NCI-H748 (cell line): Measurements from ENCODE around the gene CDA.

Source experiments
- DNase-seq: peaks from one replicate; lab custom pipeline; 2025; ENCODE audit not compliant: unreplicated experiment; lab: John Stamatoyannopoulos, UW

CDA gene

DNA sequence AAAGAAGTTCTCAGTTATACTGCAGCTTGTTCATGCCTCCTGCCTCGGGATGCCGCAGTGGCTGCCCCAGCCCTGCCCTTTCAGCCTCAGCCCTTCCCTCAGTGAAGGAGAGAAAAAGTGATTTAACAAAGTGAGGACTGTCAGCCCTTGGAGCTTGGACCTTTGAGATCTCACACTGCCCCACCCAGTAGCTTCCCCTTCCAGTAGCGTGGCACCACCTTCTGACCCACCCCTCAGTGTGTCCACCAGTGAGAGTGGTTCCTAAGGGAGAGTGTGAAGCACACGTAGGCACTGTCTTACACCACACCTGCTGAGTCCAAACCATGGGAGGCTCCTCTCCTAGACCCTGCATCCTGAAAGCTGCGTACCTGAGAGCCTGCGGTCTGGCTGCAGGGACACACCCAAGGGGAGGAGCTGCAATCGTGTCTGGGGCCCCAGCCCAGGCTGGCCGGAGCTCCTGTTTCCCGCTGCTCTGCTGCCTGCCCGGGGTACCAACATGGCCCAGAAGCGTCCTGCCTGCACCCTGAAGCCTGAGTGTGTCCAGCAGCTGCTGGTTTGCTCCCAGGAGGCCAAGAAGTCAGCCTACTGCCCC, at the start of gene CDA:
Gene CDA, plus strand, starts transcription at position 464 of the 592 bp plus-strand sequence. Its CDS starts 33 bp downstream, at position 497.
- peak; percentile 29 for DNase-seq

DNA sequence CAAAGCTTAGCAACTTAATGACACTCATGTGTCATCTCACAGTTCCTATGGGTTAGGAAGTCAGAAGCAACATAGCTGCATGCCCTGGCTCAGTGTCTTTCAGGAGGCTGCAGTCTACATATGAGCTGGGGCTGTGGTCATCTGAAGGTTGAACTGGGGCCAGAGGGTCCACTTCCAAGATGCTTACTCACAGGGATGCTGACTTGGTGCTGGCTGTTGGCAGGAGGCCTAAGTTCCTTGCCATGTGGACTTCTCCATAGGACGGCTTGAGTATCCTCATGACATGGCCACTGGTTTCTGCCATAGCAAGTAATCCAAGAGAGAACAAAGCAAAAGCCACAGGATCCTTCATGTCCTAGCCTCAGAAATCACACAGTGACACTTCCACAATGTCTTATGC, 48.6 kb upstream of the CDA start:
- DNase-seq = no peak

DNA sequence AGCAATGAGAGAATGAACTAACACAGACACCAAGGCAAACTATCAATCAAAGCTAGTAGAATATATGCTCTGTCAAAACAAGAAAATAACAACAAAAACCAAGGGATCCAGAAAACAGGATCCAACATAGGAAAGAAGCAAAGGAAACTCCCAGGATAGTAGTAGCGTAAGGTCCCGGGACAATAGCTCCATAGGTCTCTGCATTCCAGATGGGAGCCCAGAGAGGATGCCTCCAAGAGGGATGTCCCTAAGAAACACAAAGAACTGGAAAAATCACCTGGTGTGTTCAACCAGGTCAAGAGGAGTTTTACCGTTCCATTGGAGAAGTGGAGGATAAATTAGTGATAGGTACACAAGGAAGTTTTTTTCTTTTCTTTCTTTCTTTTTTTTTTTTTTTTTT, 42.3 kb upstream of the CDA start:
- no peak for DNase-seq

DNA sequence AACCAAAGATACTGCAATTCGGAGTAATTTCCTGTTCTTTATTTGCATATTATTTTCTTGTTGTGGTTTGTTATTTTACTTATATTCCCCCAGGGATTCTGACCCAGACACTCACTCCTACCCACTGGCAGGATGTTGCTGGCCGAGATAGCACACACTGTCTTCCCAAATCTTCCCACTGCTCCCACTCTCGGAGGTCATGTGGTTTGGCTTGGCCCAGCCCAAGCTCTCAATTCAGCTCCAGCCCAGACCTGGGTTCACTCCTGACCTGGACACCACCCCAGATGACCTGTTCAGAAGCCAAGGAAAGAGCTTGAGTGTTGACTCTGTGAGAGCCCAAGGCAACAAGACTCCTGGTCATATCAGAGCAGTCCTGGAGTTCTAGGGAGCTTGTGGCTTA, 37.7 kb upstream of the CDA start:
- no peak for DNase-seq

DNA sequence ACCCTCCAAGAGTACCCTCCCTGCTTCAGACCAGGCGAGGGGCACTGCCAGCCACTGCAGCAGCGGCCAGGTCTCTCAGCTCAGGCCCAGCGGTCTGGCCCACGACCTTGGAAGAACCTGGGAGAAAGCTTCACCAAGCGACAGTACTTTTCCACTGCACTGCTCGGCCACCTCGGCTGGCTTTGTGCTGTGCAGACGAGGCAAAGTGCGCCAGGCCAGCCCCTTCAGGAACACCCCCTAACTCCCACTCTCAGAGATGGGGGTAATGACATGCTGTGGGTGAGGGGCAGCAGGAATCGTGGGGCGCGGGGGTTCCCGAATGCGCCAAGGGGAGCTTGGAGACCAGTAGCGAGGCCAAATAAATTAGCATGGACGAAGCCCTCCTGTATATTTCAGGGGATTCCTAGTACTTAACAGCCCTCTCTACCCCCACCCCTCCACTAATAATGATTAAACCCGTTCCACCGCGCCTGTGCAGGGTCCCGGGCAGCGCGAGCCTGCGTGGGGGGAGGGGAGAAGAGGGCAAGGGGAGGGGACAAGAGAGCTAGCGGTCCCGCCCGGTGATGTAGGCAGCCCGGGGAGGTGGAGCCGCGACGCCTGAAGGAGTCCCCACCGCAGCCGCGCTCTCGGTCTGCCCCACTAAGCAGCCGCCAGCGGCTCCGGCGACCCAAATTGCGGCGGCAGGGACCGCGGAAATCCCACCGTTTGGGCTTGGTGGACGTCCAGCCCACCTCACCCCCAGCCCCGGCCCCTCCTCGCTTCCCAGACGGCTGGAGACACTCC, 36.8 kb upstream of the CDA start, which contains the start of gene FAM43B:
Gene FAM43B, plus strand, starts transcription at position 629 of the 783 bp plus-strand sequence. CDS start 401 bp downstream, outside the sequence.
- DNase-seq = peak; percentile 49

GRCh38 chr1:20552728-20553445, 36.0 kb upstream of the CDA start:
- DNase-seq = peak; percentile 49

DNA sequence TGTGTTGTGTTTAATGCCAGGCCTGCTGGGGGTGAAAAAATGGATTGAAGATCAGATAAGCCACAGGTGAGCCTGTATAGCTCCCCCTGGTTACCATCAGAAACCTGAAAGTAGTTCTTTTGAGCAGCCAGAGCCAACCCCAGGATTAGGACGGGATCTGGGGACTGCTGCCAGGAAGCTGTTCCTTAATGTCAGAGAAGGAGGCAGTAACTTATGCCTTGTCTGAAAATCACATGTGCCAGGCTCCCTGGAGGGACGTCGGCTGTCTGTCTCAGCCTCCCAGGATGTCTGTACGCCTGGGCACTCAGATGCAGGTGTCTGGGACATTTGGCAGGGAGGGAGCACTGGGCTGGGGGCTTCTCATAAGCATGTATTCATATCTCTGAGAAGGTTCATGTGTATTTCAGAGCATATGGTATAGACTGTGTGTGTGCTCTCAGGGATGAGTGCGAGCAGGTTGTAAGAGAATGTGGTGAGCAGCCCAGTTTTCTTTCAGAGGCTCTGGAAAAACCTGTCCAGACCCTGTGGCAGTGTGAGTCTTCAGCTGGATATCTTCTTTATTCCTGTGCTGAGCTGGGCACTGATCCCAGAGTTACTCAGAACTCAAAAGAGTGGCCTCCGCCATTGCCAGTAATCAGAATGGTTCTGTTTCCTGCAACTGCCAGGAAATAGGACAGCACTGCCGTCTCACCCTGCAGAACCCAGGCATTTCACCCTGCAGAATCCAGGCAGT, 33.7 kb upstream of the CDA start:
- no peak for DNase-seq

- DNase-seq = no peak
These were observed 33.2 kb upstream of the CDA start for GRCh38 chr1:20555758-20556120.

DNA sequence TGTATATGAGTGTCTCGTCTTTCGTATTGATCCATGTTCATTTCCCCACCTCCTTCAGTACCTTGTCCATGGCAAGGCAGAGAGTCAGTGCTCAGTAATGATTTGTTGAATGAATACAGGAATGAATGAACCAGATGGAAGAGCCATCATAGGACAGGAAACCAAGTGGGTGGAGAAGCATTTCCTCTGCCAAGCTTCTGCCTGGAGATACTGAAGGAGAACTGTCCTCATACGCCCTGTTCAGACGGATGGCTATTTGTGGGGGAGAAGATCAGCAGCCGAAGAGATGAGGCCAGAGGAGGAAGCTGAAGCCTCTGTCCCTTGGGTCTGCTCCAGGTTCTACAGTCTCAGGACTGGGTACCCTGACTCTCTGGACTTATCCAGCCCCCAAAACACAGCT, 30.7 kb upstream of the CDA start:
- DNase-seq = no peak

DNA sequence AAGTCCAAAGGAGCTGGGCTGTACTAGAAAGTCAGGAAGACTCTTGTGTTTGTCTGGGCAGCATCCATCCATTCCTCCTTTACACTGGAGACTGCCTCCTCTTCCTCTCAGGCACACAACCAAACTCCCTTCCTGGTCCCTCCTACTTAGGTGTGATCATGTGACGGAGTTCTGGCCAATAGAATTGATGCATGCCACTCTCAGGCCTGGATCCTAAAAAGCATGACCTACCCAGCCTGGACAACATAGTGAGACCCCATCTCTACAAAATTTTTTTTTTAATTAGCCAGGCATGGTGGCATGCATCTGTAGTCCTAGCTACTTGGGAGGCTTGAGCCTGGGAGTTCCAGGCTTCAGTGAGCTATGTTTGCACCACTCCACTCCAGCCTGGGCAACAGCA, 27.9 kb upstream of the CDA start:
- DNase-seq = no peak

DNA sequence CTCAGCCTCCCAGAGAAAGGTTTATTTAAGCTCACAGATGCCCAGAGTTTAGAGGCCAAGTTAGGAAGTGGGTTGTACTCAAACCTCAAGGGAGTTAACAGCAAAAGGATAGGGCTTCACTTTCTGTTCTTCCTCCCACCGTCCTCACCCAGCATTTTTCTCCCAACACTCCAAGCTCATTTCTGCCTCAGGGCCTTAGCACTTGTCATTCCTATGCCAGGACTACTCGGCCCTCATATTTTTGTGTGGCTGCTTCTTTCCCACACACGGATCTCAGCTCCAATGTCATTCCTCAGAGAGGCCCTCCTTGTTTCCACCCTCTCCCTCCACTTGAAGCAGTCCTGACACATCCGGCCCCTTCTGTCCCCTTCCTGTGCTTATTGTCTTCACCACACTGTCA, 23.7 kb upstream of the CDA start:
- no peak for DNase-seq

DNA sequence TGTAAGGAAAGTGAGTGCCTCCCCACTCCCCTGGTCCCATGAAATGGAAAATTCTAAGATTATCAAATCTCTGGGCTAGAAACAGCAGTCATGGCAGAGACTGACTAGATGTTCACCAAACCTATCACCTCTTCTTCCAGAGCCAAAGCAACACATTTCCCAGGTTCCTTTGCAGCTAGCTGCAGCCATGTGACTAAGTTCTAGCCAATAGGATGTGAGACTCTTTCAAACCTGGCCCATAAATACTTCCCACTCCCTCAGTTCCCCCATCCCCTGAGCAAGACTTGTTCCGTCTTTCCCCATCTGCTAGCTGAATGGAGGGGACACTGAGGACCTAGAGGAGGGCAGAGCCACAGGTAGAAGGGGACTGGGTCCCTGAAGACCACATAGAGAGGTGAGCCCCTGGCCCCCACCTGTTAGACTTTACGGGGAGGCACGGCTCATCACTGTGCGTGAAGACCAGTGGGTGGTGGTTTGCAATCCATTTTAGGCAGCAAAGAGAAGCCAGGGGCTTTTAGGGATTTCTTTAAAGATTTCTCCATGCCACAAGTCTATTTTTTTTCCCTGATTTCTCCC, 19.3 kb upstream of the CDA start:
- no peak for DNase-seq

DNA sequence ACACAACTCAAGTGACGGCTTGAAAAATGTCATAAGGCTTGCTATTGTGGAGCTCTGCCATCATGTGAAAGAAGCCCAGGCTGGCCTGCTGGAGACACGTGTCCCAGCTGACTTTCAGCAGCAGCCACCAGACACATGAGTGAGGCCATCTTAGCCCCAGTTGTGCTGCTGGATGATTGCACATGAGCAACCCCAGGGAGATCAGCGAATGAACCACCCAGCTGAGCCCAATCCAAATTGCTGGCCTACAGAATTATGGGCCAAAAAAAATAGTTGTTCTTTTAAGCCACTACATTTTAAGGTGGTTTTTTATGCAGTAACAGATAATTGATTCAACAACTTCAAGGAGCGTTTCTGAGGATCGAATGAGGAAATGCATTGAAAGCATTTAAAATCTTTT, 17.5 kb upstream of the CDA start:
- no peak for DNase-seq

- DNase-seq = no peak
These were observed 14.9 kb upstream of the CDA start for GRCh38 chr1:20573987-20574386.

GRCh38 chr1:20574686-20575540, 14.0 kb upstream of the CDA start:
- DNase-seq = peak; percentile 59

DNA sequence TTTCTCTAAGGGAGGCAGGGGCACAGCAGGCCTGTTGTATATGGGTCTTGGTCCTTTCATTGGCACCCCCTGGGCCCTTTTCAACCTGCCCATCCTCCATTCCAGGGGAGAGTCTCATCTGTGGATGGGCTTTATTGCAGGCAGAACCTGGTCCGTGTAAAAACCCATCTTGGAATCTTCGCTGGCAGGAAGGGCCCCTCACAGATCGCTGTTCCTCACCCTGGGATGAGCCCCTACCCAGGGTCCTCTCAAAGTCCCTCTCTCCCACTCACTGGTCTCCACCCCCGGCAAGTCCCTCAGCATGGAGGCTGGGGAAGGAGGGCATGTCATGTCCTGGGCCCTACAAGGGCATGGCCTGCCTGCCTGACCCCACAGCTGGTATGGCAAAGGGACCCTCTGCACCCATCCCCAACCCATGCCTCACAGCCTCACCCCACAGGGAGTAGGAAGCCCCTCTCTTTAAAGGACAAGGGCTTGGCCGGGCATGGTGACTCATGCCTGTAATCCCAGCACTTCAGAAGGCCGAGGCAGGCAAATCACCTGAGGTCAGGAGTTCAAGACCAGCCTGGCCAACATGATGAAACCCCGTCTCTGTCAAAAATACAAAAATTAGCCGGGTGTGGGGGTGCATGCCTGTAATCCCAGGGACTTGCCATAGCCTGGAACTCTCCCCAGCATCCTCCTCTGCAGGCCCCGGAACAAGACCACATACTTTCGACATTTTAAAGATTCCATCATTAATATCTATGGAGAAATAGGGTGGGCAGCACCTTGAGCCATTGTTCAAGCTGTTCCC, 13.2 kb upstream of the CDA start:
- no peak for DNase-seq

DNA sequence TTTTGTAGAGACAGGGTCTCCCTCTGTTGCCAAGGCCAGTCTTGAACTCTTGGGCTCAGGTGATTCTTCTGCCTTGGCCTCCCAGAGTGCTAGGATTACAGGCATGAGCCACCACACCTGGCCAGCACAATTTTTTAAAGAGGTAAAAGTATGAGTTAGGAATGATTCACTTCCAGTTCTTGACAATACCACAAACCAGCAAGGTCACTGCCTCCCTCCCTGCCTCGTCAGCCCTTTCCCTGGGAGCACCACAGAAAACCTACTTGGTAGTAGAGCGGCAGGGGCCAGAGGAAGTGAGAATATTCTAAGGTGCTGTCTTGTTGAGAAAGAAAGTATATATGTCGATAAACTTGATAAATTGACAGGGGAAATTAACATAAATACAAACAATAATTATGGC, 10.8 kb upstream of the CDA start:
- no peak for DNase-seq

GRCh38 chr1:20578721-20579395, 10.0 kb upstream of the CDA start:
- DNase-seq = no peak

GRCh38 chr1:20584890-20585289, 4.0 kb upstream of the CDA start:
- peak; percentile 8 for DNase-seq
